Endothelial cell of umbilical vein (primary cell): Measurements from ENCODE around the gene FSD1L. TPM values are rescaled to one million over a fixed set of nuclear protein-coding genes. Genes with fewer than 3 reads are reported as not detected.

Experiments used
- BruUV-seq: library from RNA; stranded (reverse); fragments of 400-500 nt; replicated peaks from 2 replicates; lab custom pipeline; 2021; lab: Mats Ljungman, UMichigan
- CTCF ChIA-PET: fragments of 300-600, 350-600 bp; sonication (Branson Sonifier 250); formaldehyde crosslinking; loops from one replicate; lab custom pipeline; 2021; ENCODE audit warnings: antibody characterized with exemption, inconsistent platforms; lab: Charles Lee
- POLR2A ChIA-PET: fragments of 300-600, 350-600 bp; sonication (Branson Sonifier 250); formaldehyde crosslinking; loops from one replicate; lab custom pipeline; 2021; ENCODE audit warnings: antibody characterized with exemption, inconsistent platforms; lab: Charles Lee
- DNase-seq: peaks from one replicate; pipeline ENCODE4 v3.0.0-alpha.2; 2011; ENCODE audit warnings: low read depth, low spot score
- FAIRE-seq: peaks from 2 replicates; lab custom pipeline; 2011; peaks lifted over from hg19 to GRCh38; lab: Jason Lieb, UNC
- H2AFZ ChIP-seq: 2 replicates; pipeline ENCODE4 v1.6.0; 2012; ENCODE audit warnings: low read depth, low read length, control low read depth, inconsistent platforms
- H3K27ac ChIP-seq: 2 replicates; pipeline ENCODE4 v1.5.1; 2011; ENCODE audit warnings: low read depth, mild to moderate bottlenecking, control low read depth, low read length, moderate library complexity; ENCODE audit not compliant: insufficient read depth
- H3K27me3 ChIP-seq, 2 experiments: 2 replicates each; pipeline versions ENCODE4 v1.6.0 to v1.6.1; 2011; ENCODE audit warnings: low read length in 2 of 2, mixed read lengths in 1 of 2; ENCODE audit not compliant: control insufficient read depth in 2 of 2, insufficient read depth in 2 of 2
- H3K36me3 ChIP-seq, 2 experiments: 2 replicates in 1 of 2; 3 replicates in 1 of 2; pipeline ENCODE4 v1.5.1; 2011; ENCODE audit warnings: low read length in 2 of 2, mild to moderate bottlenecking in 1 of 2, moderate library complexity in 1 of 2; ENCODE audit not compliant: control insufficient read depth in 2 of 2, insufficient read depth in 2 of 2; ENCODE audit errors: extremely low read depth in 1 of 2
- H3K4me1 ChIP-seq: 3 replicates; pipeline ENCODE4 v1.5.1; 2011; ENCODE audit warnings: mild to moderate bottlenecking, low read length; ENCODE audit not compliant: control insufficient read depth, insufficient read depth; ENCODE audit errors: extremely low read depth
- H3K4me2 ChIP-seq: 2 replicates; pipeline ENCODE4 v1.6.1; 2011; ENCODE audit warnings: low read length, control low read depth, mixed read lengths; ENCODE audit not compliant: insufficient read depth
- H3K4me3 ChIP-seq, 3 experiments: fragments of 200-600 bp in 1 of 3; sonication (generic), shearing (Covaris generic) in 1 of 3; replicated peaks in 1 of 3; 2 replicates each; pipeline ENCODE4 v1.5.1; 2011 to 2016; ENCODE audit warnings: control low read depth in 3 of 3, low read length in 3 of 3, mild to moderate bottlenecking in 2 of 3, inconsistent platforms in 1 of 3, low read depth in 1 of 3, moderate library complexity in 1 of 3; ENCODE audit not compliant: insufficient read depth in 1 of 3
- H3K79me2 ChIP-seq: 2 replicates; pipeline ENCODE4 v1.6.0; 2012; ENCODE audit warnings: low read length, inconsistent platforms; ENCODE audit not compliant: control insufficient read depth, insufficient read depth
- H3K9ac ChIP-seq: replicated peaks from 2 replicates; pipeline ENCODE3; 2011; ENCODE audit warnings: low read length, control low read depth; ENCODE audit not compliant: insufficient read depth; ENCODE audit errors: extremely low read depth
- H3K9me1 ChIP-seq: replicated peaks from 3 replicates; pipeline ENCODE4 v1.6.0; 2011; ENCODE audit warnings: mild to moderate bottlenecking, low read length; ENCODE audit not compliant: control insufficient read depth, insufficient read depth; ENCODE audit errors: extremely low read depth
- H3K9me3 ChIP-seq: replicated peaks from 2 replicates; pipeline ENCODE4 v1.5.1; 2012; ENCODE audit warnings: low read length, inconsistent platforms; ENCODE audit not compliant: control insufficient read depth, insufficient read depth
- H4K20me1 ChIP-seq: replicated peaks from 2 replicates; pipeline ENCODE3; 2011; ENCODE audit warnings: mild to moderate bottlenecking, low read length; ENCODE audit not compliant: control insufficient read depth, insufficient read depth; ENCODE audit errors: extremely low read depth
- CTCF ChIP-seq, 2 donors: IDR thresholded peaks; 1 replicate in 1 of 2; 2 replicates in 1 of 2; pipeline ENCODE4 v1.5.1; 2011; ENCODE audit warnings: low read length in 2 of 2, mild to moderate bottlenecking in 2 of 2, moderate library complexity in 2 of 2, control low read depth in 1 of 2, inconsistent platforms in 1 of 2, low read depth in 1 of 2; ENCODE audit not compliant: insufficient read depth in 1 of 2; ENCODE audit errors: extremely low read depth in 1 of 2
- EZH2 ChIP-seq: IDR thresholded peaks from 2 replicates; pipeline ENCODE4 v1.6.1; 2012; ENCODE audit warnings: borderline replicate concordance, low read depth, mild to moderate bottlenecking, moderate library complexity, low read length, inconsistent platforms; ENCODE audit not compliant: severe bottlenecking
- FOS ChIP-seq: IDR thresholded peaks from 2 replicates; pipeline ENCODE4 v1.6.1; 2011; ENCODE audit warnings: mild to moderate bottlenecking, low read length, moderate library complexity, borderline replicate concordance; ENCODE audit not compliant: insufficient read depth
- GATA2 ChIP-seq: IDR thresholded peaks from 2 replicates; pipeline ENCODE4 v1.7.0; 2011; ENCODE audit warnings: low read depth, mild to moderate bottlenecking, moderate library complexity, mixed read lengths, low read length; ENCODE audit not compliant: insufficient read length, insufficient read depth
- JUN ChIP-seq: IDR thresholded peaks from 2 replicates; pipeline ENCODE4 v1.6.1; 2011; ENCODE audit warnings: borderline replicate concordance, low read depth; ENCODE audit not compliant: insufficient read length, insufficient read depth
- MYC ChIP-seq: IDR thresholded peaks from one replicate; pipeline ENCODE4 v1.6.1; 2011; ENCODE audit warnings: mild to moderate bottlenecking, low read depth, low read length
- POLR2A ChIP-seq: IDR thresholded peaks from 2 replicates; pipeline ENCODE4 v1.6.1; 2012; ENCODE audit warnings: low read depth, mild to moderate bottlenecking, control low read depth, low read length
- POLR2AphosphoS5 ChIP-seq: IDR thresholded peaks from 2 replicates; pipeline ENCODE4 v1.6.1; 2012; ENCODE audit warnings: low read depth, mild to moderate bottlenecking, control low read depth, low read length, moderate library complexity; ENCODE audit not compliant: insufficient read depth
- dilution Hi-C: fragments of 300-500 bp; cut with MboI; formaldehyde crosslinking; loops from one replicate; pipeline ENCODE4 v1.15.0; 2019; ENCODE audit warnings: low sequenced_read_pairs; ENCODE audit not compliant: extremely low pct_ligation_motif_present
- intact Hi-C: fragments of 100-400 bp; cut with micrococcal nuclease; formaldehyde crosslinking; loops from one replicate; pipeline ENCODE4 v1.10.0; 2022
- polyA plus RNA-seq, 4 experiments: library from polyadenylated mRNA; depleted of rRNA in 3 of 4; stranded (reverse) in 3 of 4; unstranded in 1 of 4; fragments of >200 nt; gene quantifications; 2 replicates each; pipeline versions ENCODE4 v1.2.1 to v1.2.3, GENCODE V29; 2011 to 2012; ENCODE audit warnings: missing spikeins in 1 of 4
- total RNA-seq: library from RNA; stranded (reverse); gene quantifications from 2 replicates; pipeline ENCODE4 v1.2.3, GENCODE V29; 2021
- TF ChIP-seq, protein P1 (sequence below): IDR thresholded peaks from 2 replicates; pipeline ENCODE4 v1.6.1; 2011; ENCODE audit not compliant: insufficient read depth, insufficient read length

FSD1L gene
- total and polyA plus RNA-seq, 2 donors (not counting 3 experiments of a cell fraction or from before 2014, with no cell fraction given): 0.69 to 8.5 TPM

GRCh38 chr9:105431424-105432246, 16.2 kb upstream of the FSD1L start:
- no peaks in the 10 kb centered on the region for H3K9me3 ChIP-seq
- H3K27me3 ChIP-seq: no peaks in the 10 kb centered on the region
- H3K36me3 ChIP-seq: no peaks in the 10 kb centered on the region
- no peaks in the 10 kb centered on the region for H3K9me1 ChIP-seq
- POLR2A ChIA-PET: no interaction called here
- H4K20me1 ChIP-seq: no peaks in the 10 kb centered on the region
- TF ChIP-seq, protein P1, sequence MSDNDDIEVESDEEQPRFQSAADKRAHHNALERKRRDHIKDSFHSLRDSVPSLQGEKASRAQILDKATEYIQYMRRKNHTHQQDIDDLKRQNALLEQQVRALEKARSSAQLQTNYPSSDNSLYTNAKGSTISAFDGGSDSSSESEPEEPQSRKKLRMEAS: no peak
- no peak for TF ChIP-seq CTCF (IDR thresholded peaks at IDR 0.05; ENCODE audit: extremely low read depth in 1 of 2, insufficient read depth in 1 of 2, low read depth in 1 of 2, low read length in 2 of 2)
- TF ChIP-seq MYC: no peak
- TF ChIP-seq JUN: no peak
- TF ChIP-seq EZH2: no peak
- TF ChIP-seq POLR2A: no peak
- no peak for TF ChIP-seq POLR2AphosphoS5
- no peak for TF ChIP-seq FOS
- no peak for TF ChIP-seq GATA2
- no peak overlapping the region for H3K4me2 ChIP-seq
- FAIRE-seq (no peak), DNase-seq (no peak)
- H3K9ac ChIP-seq: no peak overlapping the region
- H3K4me1 ChIP-seq: no peaks in the 10 kb centered on the region
- H3K27ac ChIP-seq: no peak overlapping the region
- dilution Hi-C loops: no loop called here
- intact Hi-C loops: no loop called here
- no TSS peak for BruUV-seq
- H2AFZ ChIP-seq: no peak overlapping the region
- no peak overlapping the region for H3K4me3 ChIP-seq
- CTCF ChIA-PET: interaction anchor here (2.2 kb wide), 1 partner anchor 287 kb away, joined by 6 read pairs; no protein-coding TSS in a partner anchor
- H3K79me2 ChIP-seq: no peaks in the 10 kb centered on the region
